ENCODE data around the gene PDCD1. TPM values are rescaled to one million over a fixed set of nuclear protein-coding genes. Genes with fewer than 3 reads are reported as not detected.

PDCD1 gene
- total and polyA plus RNA-seq, 2 of the 8 experiments (the other 6 are each of a cell fraction or from before 2014, with no cell fraction given) = 0.48 to 1.1 TPM

- H3K79me1 ChIP-seq (ENCODE audit: low read depth, low read length) = peaks cover 4% of the 10 kb centered on the region; the same call in 1 of the 2 replicates
- H4K20me1 ChIP-seq (replicated peaks in 1 of 2; ENCODE audit: control insufficient read depth in 1 of 2, insufficient read depth in 2 of 2, low read length in 2 of 2) = peaks cover 0 to 20% of the 10 kb centered on the region in 2 experiments
- H3K9me3 ChIP-seq (ENCODE audit: insufficient read depth in 2 of 2, low read depth in 1 of 2, low read length in 1 of 2) = no peaks in the 10 kb centered on the region
- 92% methylated on average over 19 of the region's 19 CpGs; no CpG with 5 or more reads in 1 of the 2 experiments for WGBS, 2 experiments (ENCODE audit: extremely low coverage in 1 of 2, insufficient coverage in 1 of 2, insufficient read length in 1 of 2, insufficient replicate concordance in 2 of 2, low coverage in 1 of 2, low lambda C conversion rate in 2 of 2, missing lambda C conversion rate in 1 of 2)
- H2BK120ac ChIP-seq (replicated peaks; ENCODE audit: low read depth, low read length) = no peak overlapping the region
- H3K27me3 ChIP-seq (replicated peaks in 1 of 4; ENCODE audit: control insufficient read depth in 3 of 4, extremely low read depth in 1 of 4, insufficient read depth in 3 of 4, low read length in 3 of 4) = peaks cover 0 to 16% (median 0%) of the 10 kb centered on the region in 4 experiments; a peak in 3 of 7 replicates
- no peak overlapping the region for H2BK20ac ChIP-seq (ENCODE audit: low read length)
- H4K91ac ChIP-seq (replicated peaks; ENCODE audit: insufficient read length, low read length) = no peak overlapping the region
- H3K56ac ChIP-seq (replicated peaks; ENCODE audit: insufficient read length, low read depth, low read length) = no peak overlapping the region
- H4K8ac ChIP-seq (ENCODE audit: extremely low read depth, insufficient read depth, low read length) = no peak overlapping the region
- H2BK12ac ChIP-seq (ENCODE audit: low read depth, low read length) = no peak overlapping the region
- peaks cover 20% of the 10 kb centered on the region for H3K23me2 ChIP-seq (ENCODE audit: low read depth, low read length)
- FAIRE-seq = no peak
- no peak overlapping the region for H3K4ac ChIP-seq (replicated peaks; ENCODE audit: insufficient read length, low read depth, low read length)
- no peak overlapping the region for H2BK5ac ChIP-seq (ENCODE audit: low read depth, low read length)
- no peaks in the 10 kb centered on the region; a peak in 1 of 8 replicates for H3K36me3 ChIP-seq (ENCODE audit: control insufficient read depth in 2 of 4, insufficient read depth in 4 of 4, low read length in 3 of 4)
- no peak overlapping the region for H3K14ac ChIP-seq (ENCODE audit: insufficient read length)
- TF ChIP-seq TEAD4 (IDR thresholded peaks at IDR 0.05; ENCODE audit: low read depth, low read length) (no peak), POLR2AphosphoS5 (IDR thresholded peaks at IDR 0.05; ENCODE audit: low read depth, low read length) (no peak), TBP (IDR thresholded peaks at IDR 0.05; ENCODE audit: low read depth, low read length) (no peak), HDAC2 (IDR thresholded peaks at IDR 0.05; ENCODE audit: borderline replicate concordance in 1 of 2, low read depth in 2 of 2, low read length in 2 of 2) (no peak), SUZ12 (IDR thresholded peaks at IDR 0.05; ENCODE audit: low read length) (no peak), RXRA (IDR thresholded peaks at IDR 0.05; ENCODE audit: insufficient read depth, low read depth, low read length) (no peak), RFX5 (IDR thresholded peaks at IDR 0.05; ENCODE audit: borderline replicate concordance, low read depth, low read length) (no peak)
- H3K4me1 ChIP-seq (replicated peaks in 1 of 4; ENCODE audit: control insufficient read depth in 3 of 4, insufficient read depth in 4 of 4, low read length in 3 of 4) = peaks cover 0 to 8% (median 3%) of the 10 kb centered on the region in 4 experiments; a peak in 5 of 7 replicates
- H3K27ac ChIP-seq (ENCODE audit: low read depth, low read length) = no peak overlapping the region
- H2AK5ac ChIP-seq (ENCODE audit: low read depth, low read length) = no peak overlapping the region
- no peak overlapping the region for H2AFZ ChIP-seq (ENCODE audit: low read length)
- H4K5ac ChIP-seq (ENCODE audit: insufficient read length, low read depth, low read length) = no peak overlapping the region
- no peak overlapping the region for H3K4me2 ChIP-seq (ENCODE audit: insufficient read depth in 1 of 2, low read depth in 2 of 2, low read length in 2 of 2)
- H3K9ac ChIP-seq (replicated peaks in 1 of 4; ENCODE audit: extremely low read depth in 1 of 4, low read depth in 3 of 4, low read length in 3 of 4) = no peak overlapping the region
- ChIA-PET CTCF (ENCODE audit: partially characterized antibody) (interaction anchor here (0.7 to 3.8 kb wide), 10 partner anchors 8 to 221 kb away, joined by 3 to 23 read pairs (median 5); partner anchors contain the start of genes D2HGDH and ING5), POLR2A (ENCODE audit: partially characterized antibody) (interaction anchor here (1.0 to 1.6 kb wide), 2 partner anchors 8 to 169 kb away, joined by 4 to 5 read pairs; no protein-coding TSS in a partner anchor)
- H3K23ac ChIP-seq (ENCODE audit: insufficient read length) = no peak overlapping the region
- no peak overlapping the region for H3K4me3 ChIP-seq (ENCODE audit: extremely low read depth in 1 of 4, insufficient read depth in 2 of 4, low read depth in 3 of 4, low read length in 4 of 4)
- no peak overlapping the region for H2BK15ac ChIP-seq (ENCODE audit: low read length)
- H3K18ac ChIP-seq (ENCODE audit: extremely low read depth, low read length) = no peak overlapping the region
- DNase-seq (ENCODE audit: low read depth in 1 of 2, low spot score in 2 of 2) = no peak
- no peaks in the 10 kb centered on the region for H3K79me2 ChIP-seq (ENCODE audit: control insufficient read depth in 1 of 2, insufficient read depth in 2 of 2, low read length in 2 of 2)
These were observed 9.2 kb upstream of the PDCD1 start for GRCh38 chr2:241867776-241868420.

Measured in H1 (cell line).